GM21576 (cell line): ENCODE measurements around the gene SPDYC.
A peak's percentile ranks its signal among the peaks of the same experiment; 100 is the strongest.
"Not testable (repeated sequence)": the region's sequence is repeated elsewhere in the genome, so short reads cannot be mapped to it uniquely, and the experiment has no call there.

Experiments
- ATAC-seq: cut with Tn5 transposase; IDR thresholded peaks from one replicate; pipeline ENCODE4 v1.9.1; 2021; ENCODE audit warnings: mild to moderate bottlenecking, moderate library complexity; ENCODE audit not compliant: unreplicated experiment

Gene SPDYC

DNA sequence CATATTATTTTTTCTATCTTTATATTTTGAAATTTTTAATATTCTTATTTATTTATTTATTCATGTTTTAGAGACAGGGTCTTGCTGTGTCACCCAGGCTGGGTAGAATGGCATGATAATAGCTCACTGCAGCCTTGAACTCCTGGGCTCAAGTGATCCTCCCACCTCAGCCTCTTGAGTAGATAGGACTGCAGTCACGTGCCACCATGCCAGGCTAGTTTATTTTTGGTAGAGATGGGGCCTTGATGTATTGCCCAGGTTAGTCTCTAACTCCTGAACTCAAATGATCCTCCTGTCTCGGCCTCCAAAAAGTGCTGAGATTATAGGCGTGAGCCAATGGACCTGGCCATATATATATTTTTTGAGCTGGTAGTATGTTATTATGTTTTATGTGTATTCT lies 2.4 kb upstream of the SPDYC start:
- ATAC-seq: no peak

DNA sequence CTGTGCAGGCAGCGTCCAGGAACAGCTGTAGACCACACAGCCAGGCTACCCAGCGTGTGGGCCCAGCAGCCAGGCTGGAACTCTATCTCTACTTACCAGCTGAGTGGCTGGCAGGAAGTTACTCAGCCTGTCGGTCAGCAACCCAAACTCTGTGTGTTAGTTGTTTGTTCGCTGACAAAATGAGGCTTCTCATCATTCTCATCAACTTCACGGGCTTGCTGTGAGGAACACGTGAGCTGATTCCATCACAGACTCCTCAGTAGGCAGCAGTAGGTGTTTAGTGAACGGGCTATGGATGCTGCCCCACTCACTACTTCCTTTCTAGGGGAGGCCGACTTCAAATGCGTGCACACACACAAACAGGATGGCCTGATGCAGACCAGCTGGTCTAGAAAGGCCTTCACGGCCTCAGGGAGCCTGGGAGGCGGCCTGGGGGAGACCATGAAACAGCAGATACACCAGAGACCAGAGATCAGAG lies 830 bp upstream of the SPDYC start:
- ATAC-seq: no peak

- ATAC-seq: no peak
Observed at GRCh38 chr11:65172600-65172999, 2.6 kb downstream of the SPDYC start.

- not testable (repeated sequence) for ATAC-seq
Observed at GRCh38 chr11:65174571-65175010, 4.6 kb downstream of the SPDYC start.

DNA sequence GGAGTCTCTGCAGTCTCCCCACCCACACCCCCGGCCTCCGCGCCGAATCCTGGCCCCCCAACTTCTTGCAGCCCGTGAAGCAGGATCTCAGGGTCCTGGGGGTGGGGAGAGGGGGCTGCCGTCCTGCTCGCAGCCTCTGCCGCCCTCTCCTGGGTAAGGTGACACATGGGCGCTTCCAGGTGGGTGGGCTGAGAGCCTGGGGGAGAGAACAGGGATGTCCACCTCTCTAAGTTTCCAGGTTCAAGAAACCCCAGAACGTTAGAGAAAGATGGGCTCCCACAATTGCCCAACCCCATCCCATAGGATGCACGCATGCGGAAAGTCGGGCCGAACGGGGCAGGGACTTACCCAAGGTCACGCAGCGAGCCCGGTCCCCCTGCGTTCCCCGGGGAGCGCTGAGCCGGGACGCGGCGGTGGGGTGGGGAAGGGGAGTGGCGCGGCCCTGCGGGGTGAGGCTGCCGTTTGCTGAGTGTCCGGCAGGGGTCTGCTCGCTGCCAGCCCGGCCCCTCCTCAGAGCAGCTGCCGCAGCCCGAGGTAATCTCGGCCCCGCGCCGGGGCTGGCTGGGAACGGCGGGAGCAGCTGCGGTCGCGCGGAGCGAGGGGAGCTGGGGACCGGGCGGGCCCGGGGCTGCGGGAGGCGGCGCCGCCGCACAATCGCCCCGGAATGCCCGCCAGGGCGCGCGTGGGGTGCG lies 11.0 kb downstream of the SPDYC start:
- ATAC-seq: peak; percentile 44

- ATAC-seq: peak; percentile 38
Observed at GRCh38 chr11:65181569-65182257, 11.7 kb downstream of the SPDYC start, which contains the start of gene CAPN1. CAPN1 (plus strand) TSS chr11:65181928; CDS start chr11:65182702, 774 bp downstream.

- no peak for ATAC-seq
Observed at GRCh38 chr11:65182258-65183170, 12.5 kb downstream of the SPDYC start.

DNA sequence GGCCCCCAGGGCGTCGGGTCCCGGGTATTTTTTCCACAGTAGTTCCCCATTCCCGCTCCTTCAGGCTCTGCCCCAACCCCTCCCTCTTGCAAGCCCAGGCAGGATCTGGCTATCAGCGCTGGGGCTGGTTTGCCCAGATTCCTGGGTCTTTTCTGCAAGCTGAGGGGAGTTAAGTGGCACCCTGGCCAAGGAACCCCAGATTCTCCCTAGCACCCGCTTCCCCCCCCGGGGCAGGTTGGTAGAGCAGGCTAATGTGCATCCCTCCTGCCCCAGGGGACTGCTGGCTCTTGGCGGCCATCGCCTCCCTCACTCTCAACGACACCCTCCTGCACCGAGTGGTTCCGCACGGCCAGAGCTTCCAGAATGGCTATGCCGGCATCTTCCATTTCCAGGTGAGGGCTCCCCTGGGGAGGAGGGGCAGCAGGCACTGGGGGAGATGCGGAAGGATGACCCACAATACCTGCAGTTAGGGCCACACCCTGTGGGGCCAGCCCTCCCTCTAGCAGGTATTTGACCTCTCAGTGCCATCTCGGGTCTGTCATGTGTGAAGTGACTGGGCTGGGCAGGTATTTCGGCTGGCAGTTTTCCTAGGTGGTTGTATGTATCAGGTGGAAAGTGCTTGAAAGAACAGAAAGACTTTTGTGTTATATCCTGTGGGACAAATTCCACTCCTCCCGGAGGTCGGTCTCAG lies 13.3 kb downstream of the SPDYC start:
- ATAC-seq: no peak

DNA sequence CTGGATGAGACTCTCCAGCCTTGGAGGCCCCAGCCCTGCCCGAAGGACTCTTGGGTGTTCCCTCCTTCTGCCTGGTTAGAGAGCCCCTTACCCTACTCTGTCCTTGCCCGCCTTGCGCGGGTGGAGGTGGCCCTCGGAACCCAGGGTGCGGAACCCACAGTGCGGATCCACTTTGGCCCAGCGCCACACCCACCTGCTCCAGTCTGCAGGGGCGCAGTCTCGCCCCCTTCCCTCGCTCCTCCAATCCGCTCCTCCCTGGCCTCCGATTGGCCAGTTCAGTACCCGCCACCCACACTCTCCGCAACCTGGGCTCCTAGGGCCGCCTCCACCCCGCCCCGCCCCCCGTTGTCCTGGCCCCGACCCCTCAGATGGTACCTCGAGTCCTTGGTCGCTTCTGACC lies 14.1 kb downstream of the SPDYC start:
- ATAC-seq: no peak

- ATAC-seq: no peak
Observed at GRCh38 chr11:65185171-65185570, 15.1 kb downstream of the SPDYC start.

DNA sequence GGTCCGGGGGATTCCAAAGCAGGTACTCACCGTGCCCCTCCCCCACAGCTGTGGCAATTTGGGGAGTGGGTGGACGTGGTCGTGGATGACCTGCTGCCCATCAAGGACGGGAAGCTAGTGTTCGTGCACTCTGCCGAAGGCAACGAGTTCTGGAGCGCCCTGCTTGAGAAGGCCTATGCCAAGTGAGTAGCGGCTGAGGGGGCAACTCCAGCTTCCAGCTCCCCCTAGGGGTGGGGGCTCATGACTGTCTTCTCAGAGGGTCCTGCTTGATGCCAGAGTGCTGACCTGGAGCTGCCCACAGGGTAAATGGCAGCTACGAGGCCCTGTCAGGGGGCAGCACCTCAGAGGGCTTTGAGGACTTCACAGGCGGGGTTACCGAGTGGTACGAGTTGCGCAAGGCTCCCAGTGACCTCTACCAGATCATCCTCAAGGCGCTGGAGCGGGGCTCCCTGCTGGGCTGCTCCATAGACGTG lies 15.9 kb downstream of the SPDYC start:
- ATAC-seq: no peak

GRCh38 chr11:65186701-65187100 lies 16.7 kb downstream of the SPDYC start:
- ATAC-seq: no peak

GRCh38 chr11:65187146-65187675 lies 17.2 kb downstream of the SPDYC start:
- no peak for ATAC-seq

DNA sequence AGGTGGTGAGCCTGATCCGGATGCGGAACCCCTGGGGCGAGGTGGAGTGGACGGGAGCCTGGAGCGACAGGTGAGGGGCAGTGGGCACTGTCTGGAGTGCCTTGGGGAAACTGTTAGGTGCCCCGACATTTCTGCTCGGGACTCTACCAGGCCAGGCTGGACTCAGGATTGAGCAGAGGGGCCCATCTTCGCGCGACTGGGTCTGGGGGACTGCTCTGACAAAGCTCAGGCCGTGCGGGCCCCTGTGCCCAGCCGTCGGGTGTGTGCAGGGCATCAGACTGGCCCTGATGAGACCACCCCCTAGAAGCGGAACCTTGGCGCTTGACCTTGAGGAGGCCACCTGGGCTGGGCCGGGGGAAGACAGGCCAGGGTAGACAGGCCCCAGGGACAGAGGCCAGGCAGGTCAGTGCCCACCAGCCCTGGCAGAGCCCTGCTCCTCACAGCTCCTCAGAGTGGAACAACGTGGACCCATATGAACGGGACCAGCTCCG lies 18.0 kb downstream of the SPDYC start:
- no peak for ATAC-seq

DNA sequence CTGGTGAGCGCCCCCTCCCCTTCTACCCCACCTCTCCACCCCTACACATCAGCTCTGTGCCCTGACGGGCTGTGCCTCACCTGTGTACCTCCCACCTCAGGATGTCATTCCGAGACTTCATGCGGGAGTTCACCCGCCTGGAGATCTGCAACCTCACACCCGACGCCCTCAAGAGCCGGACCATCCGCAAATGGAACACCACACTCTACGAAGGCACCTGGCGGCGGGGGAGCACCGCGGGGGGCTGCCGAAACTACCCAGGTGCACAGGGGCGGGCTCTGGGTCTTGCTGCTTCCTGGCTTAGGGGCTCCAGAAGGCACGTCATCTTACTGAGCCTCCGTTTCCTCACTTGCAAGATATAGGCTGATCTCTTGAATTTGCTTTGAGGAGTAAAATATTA lies 18.5 kb downstream of the SPDYC start:
- ATAC-seq: no peak

DNA sequence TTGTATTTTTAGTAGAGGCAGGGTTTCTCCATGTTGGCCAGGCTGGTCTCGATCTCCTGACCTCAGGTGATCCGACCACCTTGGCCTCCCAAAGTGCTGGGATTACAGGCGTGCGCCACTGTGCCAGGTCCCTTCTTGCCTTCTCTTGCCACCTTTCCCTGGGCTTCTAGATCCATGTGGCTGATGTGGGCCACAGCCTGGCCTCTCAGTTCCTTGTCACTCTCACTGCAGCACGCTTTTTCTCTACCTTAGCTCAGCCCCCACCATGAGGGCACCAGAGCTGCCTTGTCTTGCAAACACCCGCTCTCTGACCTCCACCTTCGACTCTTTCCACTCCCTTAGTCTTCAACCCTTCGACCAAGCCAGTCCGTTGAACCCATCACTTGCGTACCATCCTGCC lies 19.2 kb downstream of the SPDYC start:
- ATAC-seq: no peak

DNA sequence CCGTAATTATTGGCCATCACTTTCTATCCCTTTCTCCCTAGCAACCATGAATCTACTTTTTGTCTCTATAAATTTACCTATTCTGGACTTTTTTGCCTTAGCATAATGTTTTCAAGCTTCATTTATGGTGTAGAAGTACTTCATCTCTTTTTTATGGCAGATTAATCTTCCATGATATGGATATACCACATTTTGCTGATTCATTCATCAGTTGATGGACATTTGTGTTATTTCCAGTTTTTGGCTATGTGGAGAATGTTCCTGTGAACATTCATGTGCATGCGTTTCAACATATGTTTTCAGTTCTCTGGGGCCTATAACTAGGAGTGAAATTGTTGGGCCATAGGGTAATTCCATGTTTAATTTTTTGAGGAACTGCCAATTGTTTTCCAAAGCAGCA lies 24.5 kb downstream of the SPDYC start:
- no peak for ATAC-seq

- ATAC-seq: no peak
Observed at GRCh38 chr11:65204143-65204542, 34.1 kb downstream of the SPDYC start.

- ATAC-seq: no peak
Observed at GRCh38 chr11:65204646-65205601, 34.9 kb downstream of the SPDYC start.
